NCI-H146 (cell line): ENCODE results near the gene CLTRN.
"Not testable (repeated sequence)": the region's sequence is repeated elsewhere in the genome, so short reads cannot be mapped to it uniquely, and the experiment has no call there.

Source experiments
- DNase-seq: peaks from one replicate; lab custom pipeline; 2025; lab: John Stamatoyannopoulos, UW

CLTRN gene

GRCh38 chrX:15647510-15647909 is 17.1 kb downstream of the CLTRN start:
- DNase-seq, result not testable (repeated sequence)

- no peak for DNase-seq
Measured at GRCh38 chrX:15646543-15646942, 18.1 kb downstream of the CLTRN start.

GRCh38 chrX:15646031-15646430 is 18.6 kb downstream of the CLTRN start:
- DNase-seq, result no peak

- DNase-seq, result no peak
Measured at GRCh38 chrX:15645266-15645665, 19.3 kb downstream of the CLTRN start.

- DNase-seq, result no peak
Measured at GRCh38 chrX:15644560-15644872, 20.1 kb downstream of the CLTRN start.

- DNase-seq, result no peak
Measured at GRCh38 chrX:15643786-15644559, 20.6 kb downstream of the CLTRN start.

- no peak for DNase-seq
Measured at GRCh38 chrX:15631637-15632036, 33.0 kb downstream of the CLTRN start.

GRCh38 chrX:15623054-15623453 is 41.6 kb downstream of the CLTRN start:
- no peak for DNase-seq

- DNase-seq, result no peak
Measured at GRCh38 chrX:15619053-15619755, 45.4 kb downstream of the CLTRN start.

GRCh38 chrX:15617111-15617510 is 47.5 kb downstream of the CLTRN start:
- DNase-seq, result no peak

- DNase-seq, result no peak
Measured at GRCh38 chrX:15616531-15616930, 48.1 kb downstream of the CLTRN start.

GRCh38 chrX:15607067-15607466 is 57.5 kb downstream of the CLTRN start:
- DNase-seq, result no peak

GRCh38 chrX:15606136-15606535 is 58.5 kb downstream of the CLTRN start:
- DNase-seq, result no peak

- no peak for DNase-seq
Measured at GRCh38 chrX:15605226-15605625, 59.4 kb downstream of the CLTRN start.

- DNase-seq, result no peak
Measured at GRCh38 chrX:15602761-15603160, 61.8 kb downstream of the CLTRN start.

GRCh38 chrX:15601932-15602331 is 62.7 kb downstream of the CLTRN start:
- no peak for DNase-seq

GRCh38 chrX:15600745-15601144 is 63.9 kb downstream of the CLTRN start, which contains the start of gene ACE2:
Gene ACE2, minus strand, starts transcription at chrX:15600960. Its CDS starts 49 bp downstream, at chrX:15600911.
- DNase-seq, result no peak

- no peak for DNase-seq
Measured at GRCh38 chrX:15600049-15600448, 64.6 kb downstream of the CLTRN start.

GRCh38 chrX:15599461-15599860 is 65.1 kb downstream of the CLTRN start:
- no peak for DNase-seq

GRCh38 chrX:15598026-15598425 is 66.6 kb downstream of the CLTRN start:
- DNase-seq, result no peak

GRCh38 chrX:15594371-15594770 is 70.2 kb downstream of the CLTRN start:
- DNase-seq, result no peak

GRCh38 chrX:15579778-15580747 is 84.5 kb downstream of the CLTRN start:
- no peak for DNase-seq
